NCI-H1694 (cell line): ENCODE results near the gene RXFP2.

ENCODE experiments used
- DNase-seq: peaks from one replicate; lab custom pipeline; 2025; lab: John Stamatoyannopoulos, UW

RXFP2 gene

GRCh38 chr13:31739226-31739625 is at the start of gene RXFP2:
RXFP2 (plus strand) TSS chr13:31739526; CDS start chr13:31739613, 87 bp downstream.
- DNase-seq = no peak

GRCh38 chr13:31697290-31697689 is 42.0 kb upstream of the RXFP2 start:
- no peak for DNase-seq

- no peak for DNase-seq
Observed at GRCh38 chr13:31699650-31700049, 39.7 kb upstream of the RXFP2 start.

- DNase-seq = no peak
Observed at GRCh38 chr13:31703780-31704179, 35.5 kb upstream of the RXFP2 start.

GRCh38 chr13:31706105-31706504 is 33.2 kb upstream of the RXFP2 start:
- DNase-seq = no peak

GRCh38 chr13:31717583-31717982 is 21.7 kb upstream of the RXFP2 start:
- no peak for DNase-seq

- DNase-seq = no peak
Observed at GRCh38 chr13:31719214-31719613, 20.1 kb upstream of the RXFP2 start.

GRCh38 chr13:31722673-31723072 is 16.7 kb upstream of the RXFP2 start:
- no peak for DNase-seq

- DNase-seq = no peak
Observed at GRCh38 chr13:31725841-31726240, 13.5 kb upstream of the RXFP2 start.

GRCh38 chr13:31731921-31732320 is 7.4 kb upstream of the RXFP2 start:
- DNase-seq = no peak

- DNase-seq = no peak
Observed at GRCh38 chr13:31733066-31733465, 6.3 kb upstream of the RXFP2 start.

GRCh38 chr13:31733647-31734046 is 5.7 kb upstream of the RXFP2 start:
- no peak for DNase-seq

GRCh38 chr13:31742097-31742734 is 2.9 kb downstream of the RXFP2 start:
- DNase-seq = peak; percentile 38

- no peak for DNase-seq
Observed at GRCh38 chr13:31747291-31747690, 8.0 kb downstream of the RXFP2 start.

- no peak for DNase-seq
Observed at GRCh38 chr13:31747966-31748365, 8.6 kb downstream of the RXFP2 start.

GRCh38 chr13:31749929-31750328 is 10.6 kb downstream of the RXFP2 start:
- no peak for DNase-seq

- DNase-seq = no peak
Observed at GRCh38 chr13:31755211-31755610, 15.9 kb downstream of the RXFP2 start.

- no peak for DNase-seq
Observed at GRCh38 chr13:31755803-31756212, 16.5 kb downstream of the RXFP2 start.

GRCh38 chr13:31756346-31756745 is 17.0 kb downstream of the RXFP2 start:
- DNase-seq = no peak

GRCh38 chr13:31761951-31762350 is 22.6 kb downstream of the RXFP2 start:
- no peak for DNase-seq

- DNase-seq = no peak
Observed at GRCh38 chr13:31764556-31764955, 25.2 kb downstream of the RXFP2 start.

GRCh38 chr13:31765138-31765785 is 25.9 kb downstream of the RXFP2 start:
- no peak for DNase-seq

- DNase-seq = no peak
Observed at GRCh38 chr13:31767175-31767900, 28.0 kb downstream of the RXFP2 start.
